ENCODE results near the gene MALAT1. TPM values are rescaled to one million over a fixed set of nuclear protein-coding genes. Genes with fewer than 3 reads are reported as not detected.

Gene MALAT1
- total RNA-seq, 3 donors from 2014 or later = 10,779 to 14,350 (median 11,224) TPM

DNA sequence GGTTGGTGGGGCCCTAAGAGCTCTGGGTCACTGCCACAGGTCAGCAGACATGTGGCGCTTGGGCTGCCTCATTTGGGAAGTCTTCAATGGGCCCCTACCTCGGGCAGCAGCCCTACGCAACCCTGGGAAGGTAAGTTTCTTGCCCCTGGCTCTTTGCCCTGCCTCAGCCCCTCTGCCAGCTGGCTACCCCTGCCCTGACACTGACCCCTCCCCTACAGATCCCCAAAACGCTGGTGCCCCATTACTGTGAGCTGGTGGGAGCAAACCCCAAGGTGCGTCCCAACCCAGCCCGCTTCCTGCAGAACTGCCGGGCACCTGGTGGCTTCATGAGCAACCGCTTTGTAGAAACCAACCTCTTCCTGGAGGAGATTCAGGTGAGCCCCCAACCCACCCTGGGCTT lies 27.9 kb downstream of the MALAT1 start:
- peak in 1 of 3 donors; percentile 49 for DNase-seq

DNA sequence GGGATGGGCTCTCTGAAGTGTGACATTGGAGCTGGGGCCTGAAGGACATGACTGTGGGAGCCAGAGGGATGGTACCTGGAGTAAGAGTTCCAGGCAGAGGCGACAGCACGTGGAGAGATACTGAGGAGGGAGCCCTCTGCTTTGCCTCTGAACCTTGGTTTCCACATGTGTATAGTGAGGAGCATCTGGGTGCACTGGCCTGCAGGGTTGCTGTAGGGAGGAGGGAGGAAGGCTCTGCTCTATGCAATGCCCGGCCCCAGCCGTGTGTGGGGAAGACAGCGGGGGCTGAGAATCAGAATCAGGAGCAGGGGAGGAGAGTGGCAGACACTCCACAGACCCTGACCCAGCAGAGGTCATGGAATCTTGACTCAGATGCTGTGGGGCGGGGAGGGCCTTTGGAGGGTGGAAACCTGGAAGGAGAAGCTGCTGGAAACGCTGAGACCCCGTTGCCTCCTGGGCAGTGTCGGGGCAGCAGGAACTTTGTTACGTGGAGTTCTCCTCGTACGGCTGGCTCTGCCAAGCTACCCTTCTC lies 30.0 kb downstream of the MALAT1 start:
- peaks cover 12% of the 10 kb centered on the region for H3K36me3 ChIP-seq (ENCODE audit: low read depth)
- no peak overlapping the region for H3K4me3 ChIP-seq

More for the DNA sequence above, 27.9 kb downstream of the MALAT1 start:
- H3K36me3 ChIP-seq (ENCODE audit: low read depth) = peaks cover 8% of the 10 kb centered on the region
- H3K4me3 ChIP-seq = no peak overlapping the region
- no peaks in the 10 kb centered on the region for H3K9me3 ChIP-seq
- TF ChIP-seq, protein P1, sequence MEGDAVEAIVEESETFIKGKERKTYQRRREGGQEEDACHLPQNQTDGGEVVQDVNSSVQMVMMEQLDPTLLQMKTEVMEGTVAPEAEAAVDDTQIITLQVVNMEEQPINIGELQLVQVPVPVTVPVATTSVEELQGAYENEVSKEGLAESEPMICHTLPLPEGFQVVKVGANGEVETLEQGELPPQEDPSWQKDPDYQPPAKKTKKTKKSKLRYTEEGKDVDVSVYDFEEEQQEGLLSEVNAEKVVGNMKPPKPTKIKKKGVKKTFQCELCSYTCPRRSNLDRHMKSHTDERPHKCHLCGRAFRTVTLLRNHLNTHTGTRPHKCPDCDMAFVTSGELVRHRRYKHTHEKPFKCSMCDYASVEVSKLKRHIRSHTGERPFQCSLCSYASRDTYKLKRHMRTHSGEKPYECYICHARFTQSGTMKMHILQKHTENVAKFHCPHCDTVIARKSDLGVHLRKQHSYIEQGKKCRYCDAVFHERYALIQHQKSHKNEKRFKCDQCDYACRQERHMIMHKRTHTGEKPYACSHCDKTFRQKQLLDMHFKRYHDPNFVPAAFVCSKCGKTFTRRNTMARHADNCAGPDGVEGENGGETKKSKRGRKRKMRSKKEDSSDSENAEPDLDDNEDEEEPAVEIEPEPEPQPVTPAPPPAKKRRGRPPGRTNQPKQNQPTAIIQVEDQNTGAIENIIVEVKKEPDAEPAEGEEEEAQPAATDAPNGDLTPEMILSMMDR (IDR thresholded peaks at IDR 0.05) = no peak
- H3K4me1 ChIP-seq (ENCODE audit: low read depth) = peaks cover 20% of the 10 kb centered on the region
- ATAC-seq = no peak
- intact Hi-C loops (cut with DNase I, micrococcal nuclease) = no loop called here

DNA sequence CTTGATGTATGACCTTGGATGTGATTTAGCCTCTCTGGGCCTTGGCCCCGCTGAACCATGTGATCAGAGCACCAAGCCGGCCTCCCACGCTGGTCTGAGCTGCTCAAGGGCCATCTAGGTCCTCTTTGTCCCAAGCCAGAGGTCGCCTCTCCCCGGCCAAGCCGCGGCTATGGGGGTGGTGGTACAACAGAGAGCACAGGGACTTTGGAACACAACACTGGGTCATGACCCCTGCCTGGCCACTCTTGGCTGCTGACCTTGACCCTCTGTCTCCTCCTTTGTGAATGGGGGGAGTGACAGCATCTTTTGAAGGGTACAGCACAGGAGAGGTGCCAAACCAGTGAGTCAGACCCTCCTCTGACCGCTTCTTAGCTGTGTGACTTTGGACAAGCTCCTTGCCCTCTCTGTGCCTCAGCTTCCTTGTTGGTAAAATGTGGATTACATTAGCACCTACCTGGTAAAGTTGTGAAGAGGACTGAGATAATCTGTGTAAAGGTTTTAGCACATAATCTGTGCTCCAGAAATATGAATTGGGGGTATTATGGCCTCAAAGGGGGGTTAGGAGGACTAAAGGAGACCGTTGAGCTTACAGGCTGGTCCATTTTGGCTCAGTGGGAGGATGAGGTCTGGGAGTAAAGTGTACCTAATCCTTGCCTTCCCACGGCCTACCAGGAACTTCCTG lies 30.8 kb downstream of the MALAT1 start:
- no peak overlapping the region for H3K4me3 ChIP-seq
- intact Hi-C loops (cut with DNase I, micrococcal nuclease) = loop anchor here in 1 of 2 donors (10.0 kb wide), 1 partner anchor 65 kb away; the partner anchor contains the start of gene KCNK7
- H3K4me1 ChIP-seq (ENCODE audit: low read depth) = peaks cover 12% of the 10 kb centered on the region
- H3K9me3 ChIP-seq = no peaks in the 10 kb centered on the region
- peaks cover 12% of the 10 kb centered on the region for H3K36me3 ChIP-seq (ENCODE audit: low read depth)
- DNase-seq (no peak), ATAC-seq (no peak)
- TF ChIP-seq, protein P1 (IDR thresholded peaks at IDR 0.05) = no peak

More for the DNA sequence above, 30.0 kb downstream of the MALAT1 start:
- ATAC-seq (no peak), DNase-seq (no peak)
- Histone ChIP-seq H3K4me1 (ENCODE audit: low read depth) (peaks cover 19% of the 10 kb centered on the region), H3K9me3 (no peaks in the 10 kb centered on the region)
- intact Hi-C loops (cut with DNase I, micrococcal nuclease) = no loop called here
- TF ChIP-seq, protein P1 (IDR thresholded peaks at IDR 0.05) = no peak

DNA sequence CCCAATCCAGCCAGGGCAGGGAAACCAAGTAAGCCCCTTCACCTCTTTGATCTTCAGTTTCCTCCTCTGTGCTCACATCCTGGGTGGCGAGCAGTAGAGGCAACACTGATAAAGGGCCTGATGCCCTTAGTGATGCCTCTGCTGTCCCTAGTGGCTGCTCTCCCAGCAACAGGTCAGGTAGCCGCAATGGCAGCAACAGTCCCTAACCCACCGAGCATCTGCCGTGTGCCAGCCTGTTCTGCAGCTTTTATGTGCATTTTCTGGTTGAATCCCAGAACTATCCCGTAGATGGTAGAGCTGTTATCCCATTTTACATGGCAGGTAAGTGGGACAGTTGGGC lies 31.3 kb downstream of the MALAT1 start:
- peaks cover 12% of the 10 kb centered on the region for H3K36me3 ChIP-seq (ENCODE audit: low read depth)
- DNase-seq = no peak
- peak; percentile 12 for ATAC-seq
- peaks cover 12% of the 10 kb centered on the region for H3K4me1 ChIP-seq (ENCODE audit: low read depth)
- H3K9me3 ChIP-seq = no peaks in the 10 kb centered on the region
- intact Hi-C loops (cut with DNase I, micrococcal nuclease) = loop anchor here in 1 of 2 donors (10.0 kb wide), 1 partner anchor 65 kb away; the partner anchor contains the start of gene KCNK7
- TF ChIP-seq, protein P1 (IDR thresholded peaks at IDR 0.05) = no peak
- no peak overlapping the region for H3K4me3 ChIP-seq

DNA sequence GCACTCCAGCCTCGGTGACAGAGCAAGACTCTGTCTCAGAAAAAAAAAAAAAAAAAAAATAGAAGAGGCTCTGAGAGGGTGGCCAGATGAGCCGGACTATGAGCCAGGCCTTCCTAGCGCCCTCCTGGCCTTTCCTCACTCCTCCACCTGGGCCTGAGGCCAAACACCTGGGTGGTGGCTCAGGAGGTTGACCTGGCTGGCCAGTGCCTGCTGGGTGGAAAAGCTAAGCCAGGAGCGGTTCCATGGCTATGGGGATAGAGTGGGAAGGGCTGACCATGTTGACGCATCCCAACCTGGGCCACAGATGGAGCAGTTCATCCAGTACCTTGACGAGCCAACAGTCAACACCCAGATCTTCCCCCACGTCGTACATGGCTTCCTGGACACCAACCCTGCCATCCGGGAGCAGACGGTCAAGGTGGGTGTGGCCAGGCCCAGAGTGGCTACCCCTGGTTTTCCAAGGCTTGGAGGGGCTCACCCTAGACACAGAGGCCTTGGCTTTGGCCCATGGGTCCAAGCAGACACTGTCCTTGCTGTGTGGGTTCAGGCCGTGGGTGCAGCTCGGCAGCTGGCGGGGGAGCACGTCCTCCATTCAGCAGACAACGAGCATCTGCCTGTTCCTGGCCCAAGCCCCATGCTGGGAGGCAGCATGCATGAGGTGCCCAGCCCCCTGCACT lies 33.7 kb downstream of the MALAT1 start:
- no peak for DNase-seq
- intact Hi-C loops (cut with DNase I, micrococcal nuclease) = loop anchor here in 1 of 2 donors (10.0 kb wide), 1 partner anchor 62 kb away; the partner anchor contains the start of gene KCNK7
- TF ChIP-seq, protein P1 (IDR thresholded peaks at IDR 0.05) = no peak
- Histone ChIP-seq H3K9me3 (no peaks in the 10 kb centered on the region), H3K4me1 (ENCODE audit: low read depth) (no peaks in the 10 kb centered on the region), H3K36me3 (ENCODE audit: low read depth) (peaks cover 12% of the 10 kb centered on the region), H3K4me3 (no peak overlapping the region)
- ATAC-seq = no peak
